Chondrocyte (in vitro differentiated cells): ENCODE measurements around the gene USP32. TPM values are rescaled to one million over a fixed set of nuclear protein-coding genes. Genes with fewer than 3 reads are reported as not detected.

Experiments
- DNase-seq: peaks from one replicate; pipeline ENCODE4 v3.0.0; 2021; ENCODE audit warnings: mixed read lengths, low spot score
- H3K27ac Mint-ChIP-seq: one replicate; pipeline ENCODE4 v1.8.0; 2021; ENCODE audit warnings: mild to moderate bottlenecking, moderate library complexity, mixed read lengths; ENCODE audit not compliant: unreplicated experiment
- H3K27me3 Mint-ChIP-seq: 2 replicates; pipeline ENCODE4 v1.8.0; 2021; ENCODE audit warnings: low read depth, mixed read lengths
- H3K36me3 Mint-ChIP-seq: 2 replicates; pipeline ENCODE4 v1.8.0; 2021; ENCODE audit warnings: low read depth, mixed read lengths
- H3K4me1 Mint-ChIP-seq: 2 replicates; pipeline ENCODE4 v1.8.0; 2021; ENCODE audit warnings: low read depth, mild to moderate bottlenecking, mixed read lengths
- H3K4me3 Mint-ChIP-seq: one replicate; pipeline ENCODE4 v1.8.0; 2021; ENCODE audit warnings: mild to moderate bottlenecking, moderate library complexity, mixed read lengths; ENCODE audit not compliant: unreplicated experiment
- H3K9me3 Mint-ChIP-seq: 2 replicates; pipeline ENCODE4 v1.8.0; 2021; ENCODE audit warnings: low read depth, mixed read lengths
- CTCF ChIP-seq: fragments of 200-600 bp; sonication (generic); IDR thresholded peaks from 2 replicates; pipeline ENCODE4 v1.5.0; 2021; ENCODE audit warnings: antibody characterized with exemption, mild to moderate bottlenecking, moderate library complexity
- total RNA-seq: library from RNA; stranded (reverse); gene quantifications from 3 replicates; pipeline ENCODE4 v1.2.1, GENCODE V29; 2021

USP32 gene
- total RNA-seq, 1 donor from 2014 or later: 42.2 TPM

DNA sequence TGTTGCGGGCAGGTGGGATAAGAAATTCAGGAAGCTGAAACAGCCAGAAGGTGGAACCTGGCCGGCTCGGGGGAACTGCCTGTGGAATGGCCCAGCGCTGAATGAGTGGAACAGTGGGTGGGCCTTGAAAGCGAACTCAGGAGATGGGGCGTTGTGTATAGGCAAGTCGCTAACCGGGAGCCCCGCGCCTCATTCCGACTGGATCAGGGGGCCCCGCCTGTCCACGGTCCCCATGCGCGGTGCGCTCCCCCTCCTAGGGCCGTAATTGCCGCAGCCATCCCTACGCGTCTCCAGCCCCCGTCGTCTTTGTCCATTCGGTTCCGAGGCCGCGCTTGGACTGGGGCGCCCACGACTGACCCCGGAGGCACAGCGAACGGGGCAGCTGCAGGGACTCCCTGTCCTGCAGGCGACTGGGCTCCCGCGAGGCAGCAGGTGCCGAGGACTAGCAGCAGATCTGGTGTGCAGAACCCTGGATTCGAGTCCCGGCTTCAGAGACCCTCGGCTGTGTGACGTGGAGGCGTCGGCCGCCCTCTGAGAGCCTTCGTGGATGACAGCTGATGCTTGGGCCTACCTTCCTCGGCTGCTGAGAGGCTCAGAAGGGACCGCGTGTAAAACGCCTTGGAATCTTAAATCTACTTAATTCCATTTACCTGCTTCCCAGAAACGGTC lies 253.0 kb downstream of the USP32 start:
- Mint-ChIP-seq H3K36me3 (no peaks in the 10 kb centered on the region), H3K9me3 (no peaks in the 10 kb centered on the region), H3K27ac (no peak overlapping the region), H3K4me3 (no peak overlapping the region), H3K4me1 (peaks cover 48% of the 10 kb centered on the region), H3K27me3 (peaks cover 3% of the 10 kb centered on the region)
- DNase-seq: no peak
- no peak for TF ChIP-seq CTCF

DNA sequence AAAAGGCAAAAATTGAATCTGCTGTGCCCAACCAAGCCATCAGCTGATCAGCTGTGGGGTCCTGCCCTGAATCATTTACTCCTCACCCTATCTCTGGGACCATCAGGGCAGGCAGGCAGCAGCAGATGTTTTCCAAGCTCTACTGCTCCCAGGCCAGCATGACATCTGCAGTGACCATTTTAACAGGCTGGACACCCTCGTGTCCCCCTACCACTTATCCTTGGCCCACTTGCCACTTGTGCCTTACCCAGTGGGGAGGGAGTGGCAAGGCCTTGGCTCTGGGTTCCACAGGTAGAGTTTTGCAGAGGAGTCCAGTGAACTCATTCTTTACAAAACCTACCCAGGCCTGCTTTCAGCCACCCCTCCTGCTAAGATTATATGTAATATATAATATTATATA lies 254.2 kb downstream of the USP32 start:
- Mint-ChIP-seq H3K27ac (no peak overlapping the region), H3K4me3 (no peak overlapping the region), H3K27me3 (peaks cover 3% of the 10 kb centered on the region), H3K9me3 (no peaks in the 10 kb centered on the region), H3K4me1 (peaks cover 47% of the 10 kb centered on the region), H3K36me3 (no peaks in the 10 kb centered on the region)
- no peak for TF ChIP-seq CTCF
- peak; percentile 26 for DNase-seq

- H3K4me3 Mint-ChIP-seq: peak overlapping the region; percentile 95
- H3K27me3 Mint-ChIP-seq: peaks cover 3% of the 10 kb centered on the region
- DNase-seq: peak; percentile 55
- no peaks in the 10 kb centered on the region for H3K9me3 Mint-ChIP-seq
- H3K27ac Mint-ChIP-seq: no peak overlapping the region
- peaks cover 8% of the 10 kb centered on the region for H3K36me3 Mint-ChIP-seq
- peaks cover 31% of the 10 kb centered on the region for H3K4me1 Mint-ChIP-seq
- TF ChIP-seq CTCF: no peak
These were observed 255.8 kb downstream of the USP32 start for GRCh38 chr17:60135951-60136666.

DNA sequence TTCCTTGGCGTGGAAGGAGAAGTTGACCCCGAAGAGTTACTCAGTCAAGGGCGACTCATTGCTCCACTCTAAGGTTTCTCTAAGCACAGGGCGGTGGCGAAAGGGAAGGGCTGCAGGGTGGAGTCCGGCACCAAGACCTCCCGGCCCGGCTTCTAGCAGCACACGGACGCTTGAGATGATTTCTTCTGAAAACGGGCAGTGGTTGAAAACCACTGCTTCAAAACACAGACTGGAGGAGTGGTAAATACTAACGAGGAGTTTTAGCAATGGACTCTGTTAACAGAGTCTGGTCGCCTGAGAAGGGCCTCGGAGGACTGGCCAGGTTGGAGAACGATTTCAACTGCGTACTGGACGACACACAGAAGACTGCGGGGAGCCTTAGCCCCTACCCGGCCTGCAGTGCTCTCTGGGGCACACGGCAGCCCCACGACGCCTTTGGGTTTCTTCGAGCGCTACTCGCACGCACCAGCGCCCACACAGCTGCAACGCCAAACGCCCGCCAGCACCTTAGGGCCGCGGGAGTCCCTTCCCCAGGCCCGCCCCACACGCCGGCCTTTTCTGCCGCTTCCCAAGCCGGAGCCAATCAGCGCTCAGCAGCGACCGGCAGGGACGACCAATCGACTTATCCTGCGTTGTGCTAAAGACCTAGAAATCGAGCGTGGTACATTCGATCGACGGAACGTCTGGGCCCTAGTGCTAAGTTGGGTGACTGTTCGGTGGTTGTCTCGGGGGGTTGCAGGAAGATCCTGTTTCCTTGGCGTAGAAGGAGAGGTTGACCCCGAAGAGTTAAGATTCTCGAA lies 256.6 kb downstream of the USP32 start:
- Mint-ChIP-seq H3K27me3 (peaks cover 2% of the 10 kb centered on the region), H3K4me3 (peak overlapping the region; percentile 95), H3K27ac (peak overlapping the region; percentile 94), H3K4me1 (peaks cover 28% of the 10 kb centered on the region), H3K36me3 (peaks cover 8% of the 10 kb centered on the region), H3K9me3 (no peaks in the 10 kb centered on the region)
- no peak for TF ChIP-seq CTCF
- peak; percentile 95 for DNase-seq
